Common myeloid progenitor, CD34-positive (primary cell): ENCODE measurements around the gene FOXJ1.
A peak's percentile ranks its signal among the peaks of the same experiment; 100 is the strongest.

Source experiments
- CTCF ChIA-PET: fragments of 350-600 bp; sonication (Branson Sonifier 250); formaldehyde crosslinking; loops from one replicate; lab custom pipeline; 2021; ENCODE audit warnings: antibody characterized with exemption; lab: Charles Lee
- POLR2A ChIA-PET: fragments of 350-600 bp; sonication (Branson Sonifier 250); formaldehyde crosslinking; loops from one replicate; lab custom pipeline; 2021; ENCODE audit warnings: antibody characterized with exemption; lab: Charles Lee
- DNase-seq, 3 donors: peaks; one replicate each; pipeline versions ENCODE4 v3.0.0 to v3.0.0-alpha.2; 2013
- H3K27ac ChIP-seq, 2 experiments: 1 replicate in 1 of 2; 2 replicates in 1 of 2; pipeline ENCODE4 v1.7.0; 2013; ENCODE audit warnings: inconsistent platforms in 2 of 2, low read length in 2 of 2, mild to moderate bottlenecking in 2 of 2, low read depth in 1 of 2, moderate library complexity in 1 of 2; ENCODE audit not compliant: severe bottlenecking in 2 of 2, insufficient read depth in 1 of 2, poor library complexity in 1 of 2
- H3K27me3 ChIP-seq, 5 experiments: replicated peaks in 2 of 5; 1 replicate in 3 of 5; 2 replicates in 2 of 5; pipeline versions ENCODE4 v1.6.1 to v1.7.0; 2013; ENCODE audit warnings: low read length in 4 of 5, mild to moderate bottlenecking in 2 of 5, moderate library complexity in 2 of 5, inconsistent platforms in 1 of 5; ENCODE audit not compliant: insufficient read depth in 5 of 5, control insufficient read depth in 4 of 5
- H3K36me3 ChIP-seq, 4 experiments: 1 replicate in 2 of 4; 2 replicates in 2 of 4; pipeline versions ENCODE4 v1.6.1 to v1.7.0; 2013; ENCODE audit warnings: low read length in 3 of 4, control low read depth in 1 of 4, mild to moderate bottlenecking in 1 of 4; ENCODE audit not compliant: control insufficient read depth in 4 of 4, insufficient read depth in 4 of 4
- H3K4me1 ChIP-seq, 4 experiments: 1 replicate in 3 of 4; 2 replicates in 1 of 4; pipeline versions ENCODE4 v1.6.1 to v1.7.1; 2013; ENCODE audit warnings: low read length in 3 of 4, mild to moderate bottlenecking in 3 of 4, control low read depth in 1 of 4, inconsistent platforms in 1 of 4, moderate library complexity in 1 of 4; ENCODE audit not compliant: control insufficient read depth in 4 of 4, insufficient read depth in 4 of 4; ENCODE audit errors: control extremely low read depth in 1 of 4
- H3K4me3 ChIP-seq, 7 experiments: 1 replicate in 4 of 7; 2 replicates in 3 of 7; pipeline versions ENCODE4 v1.5.1 to v1.7.0; 2013; ENCODE audit warnings: mild to moderate bottlenecking in 7 of 7, low read length in 6 of 7, moderate library complexity in 6 of 7, inconsistent platforms in 2 of 7, low read depth in 2 of 7, control low read depth in 1 of 7; ENCODE audit not compliant: insufficient read depth in 4 of 7, control insufficient read depth in 1 of 7; ENCODE audit errors: extremely low read depth in 1 of 7
- H3K9me3 ChIP-seq, 5 experiments: 1 replicate in 4 of 5; 2 replicates in 1 of 5; pipeline versions ENCODE4 v1.6.1 to v1.7.1; 2013; ENCODE audit warnings: low read length in 4 of 5, mild to moderate bottlenecking in 2 of 5, inconsistent platforms in 1 of 5, low read depth in 1 of 5, moderate library complexity in 1 of 5; ENCODE audit not compliant: control insufficient read depth in 4 of 5, insufficient read depth in 2 of 5; ENCODE audit errors: control extremely low read depth in 1 of 5
- WGBS: methylation state at CpG from one replicate; pipeline ENCODE4 v1.1.5; 2013; ENCODE audit not compliant: insufficient coverage; 5-methylcytosine and 5-hydroxymethylcytosine counted together

Gene FOXJ1

GRCh38 chr17:76142039-76142584, 1.1 kb upstream of the FOXJ1 start:
- ChIA-PET CTCF (interaction anchor here (0.6 to 5.8 kb wide), 8 partner anchors 9 to 137 kb away, joined by 3 to 27 read pairs (median 4); no protein-coding TSS in a partner anchor), POLR2A (no interaction called here)
- H3K27me3 ChIP-seq: peaks cover 0 to 33% (median 18%) of the 10 kb centered on the region in 5 experiments
- no peak overlapping the region for H3K27ac ChIP-seq
- H3K9me3 ChIP-seq: no peaks in the 10 kb centered on the region
- peak overlapping the region in 2 of 7 experiments; percentile 16 to 70 for H3K4me3 ChIP-seq
- DNase-seq: no peak
- H3K36me3 ChIP-seq: no peaks in the 10 kb centered on the region
- H3K4me1 ChIP-seq: peaks cover 5 to 64% (median 55%) of the 10 kb centered on the region in 4 experiments
- WGBS: 27% methylated on average over 6 of the region's 10 CpGs

GRCh38 chr17:76140661-76141211, 309 bp downstream of the FOXJ1 start:
- peaks cover 0 to 33% (median 18%) of the 10 kb centered on the region in 5 experiments for H3K27me3 ChIP-seq
- CTCF ChIA-PET: interaction anchor here (0.8 to 5.8 kb wide), 8 partner anchors 10 to 138 kb away, joined by 3 to 27 read pairs (median 3); no protein-coding TSS in a partner anchor
- peaks cover 5 to 54% (median 47%) of the 10 kb centered on the region in 4 experiments for H3K4me1 ChIP-seq
- no peaks in the 10 kb centered on the region for H3K36me3 ChIP-seq
- no peaks in the 10 kb centered on the region for H3K9me3 ChIP-seq
- 0% methylated on average over 8 of the region's 24 CpGs for WGBS
- H3K4me3 ChIP-seq: peak overlapping the region in 6 of 7 experiments; percentile 15 to 74 (median 63)
- DNase-seq: no peak
- POLR2A ChIA-PET: interaction anchor here (0.6 kb wide), 1 partner anchor 143 kb away, joined by 3 read pairs; no protein-coding TSS in a partner anchor
- no peak overlapping the region for H3K27ac ChIP-seq

GRCh38 chr17:76139801-76140660, 1.0 kb downstream of the FOXJ1 start:
- peak in 2 of 3 donors; percentile 67 to 74 for DNase-seq
- peak overlapping the region in 5 of 7 experiments; percentile 15 to 74 (median 53) for H3K4me3 ChIP-seq

GRCh38 chr17:76138896-76139752, 1.9 kb downstream of the FOXJ1 start:
- ChIA-PET POLR2A (interaction anchor here (0.6 kb wide), 1 partner anchor 125 kb away, joined by 3 read pairs; no protein-coding TSS in a partner anchor), CTCF (interaction anchor here (0.8 to 1.3 kb wide), 2 partner anchors 9 to 16 kb away, joined by 3 to 4 read pairs; no protein-coding TSS in a partner anchor)
- no peak for DNase-seq
- no peak overlapping the region for H3K27ac ChIP-seq
- WGBS: 91% methylated on average over 7 of the region's 15 CpGs
- H3K4me3 ChIP-seq: peak overlapping the region in 1 of 7 experiments; percentile 74
- H3K27me3 ChIP-seq: peaks cover 0 to 33% (median 18%) of the 10 kb centered on the region in 5 experiments
- H3K36me3 ChIP-seq: no peaks in the 10 kb centered on the region
- H3K9me3 ChIP-seq: no peaks in the 10 kb centered on the region
- H3K4me1 ChIP-seq: peaks cover 5 to 40% (median 36%) of the 10 kb centered on the region in 4 experiments

More at GRCh38 chr17:76139801-76140660, 1.0 kb downstream of the FOXJ1 start:
- POLR2A ChIA-PET: interaction anchor here (0.6 kb wide), 1 partner anchor 124 kb away, joined by 3 read pairs; no protein-coding TSS in a partner anchor
- peaks cover 5 to 47% (median 40%) of the 10 kb centered on the region in 4 experiments for H3K4me1 ChIP-seq
- no peak overlapping the region for H3K27ac ChIP-seq
- H3K27me3 ChIP-seq: peaks cover 0 to 33% (median 18%) of the 10 kb centered on the region in 5 experiments
- CTCF ChIA-PET: interaction anchor here (0.8 to 5.8 kb wide), 5 partner anchors 9 to 139 kb away, joined by 3 to 27 read pairs (median 3); no protein-coding TSS in a partner anchor
- H3K9me3 ChIP-seq: no peaks in the 10 kb centered on the region
- no peaks in the 10 kb centered on the region for H3K36me3 ChIP-seq
- 22% methylated on average over 60 of the region's 78 CpGs for WGBS

GRCh38 chr17:76138234-76138895, 2.7 kb downstream of the FOXJ1 start:
- Histone ChIP-seq H3K4me1 (peaks cover 2 to 32% (median 28%) of the 10 kb centered on the region in 4 experiments), H3K27me3 (peaks cover 0 to 33% (median 18%) of the 10 kb centered on the region in 5 experiments), H3K36me3 (no peaks in the 10 kb centered on the region), H3K4me3 (no peak overlapping the region), H3K27ac (no peak overlapping the region), H3K9me3 (no peaks in the 10 kb centered on the region)
- CTCF ChIA-PET: interaction anchor here (0.8 to 1.3 kb wide), 2 partner anchors 8 to 15 kb away, joined by 3 to 4 read pairs; no protein-coding TSS in a partner anchor
- POLR2A ChIA-PET: no interaction called here
- WGBS: 97% methylated on average over 16 of the region's 23 CpGs
- DNase-seq: no peak
